HG03045 (cell line): Measurements from ENCODE around the gene TMC2.

ENCODE experiments used
- ATAC-seq: cut with Tn5 transposase; IDR thresholded peaks from one replicate; pipeline ENCODE4 v1.9.1; 2021; ENCODE audit warnings: mild to moderate bottlenecking, moderate library complexity; ENCODE audit not compliant: unreplicated experiment

Gene TMC2

GRCh38 chr20:2619337-2619736 is 83.0 kb downstream of the TMC2 start:
- no peak for ATAC-seq

DNA sequence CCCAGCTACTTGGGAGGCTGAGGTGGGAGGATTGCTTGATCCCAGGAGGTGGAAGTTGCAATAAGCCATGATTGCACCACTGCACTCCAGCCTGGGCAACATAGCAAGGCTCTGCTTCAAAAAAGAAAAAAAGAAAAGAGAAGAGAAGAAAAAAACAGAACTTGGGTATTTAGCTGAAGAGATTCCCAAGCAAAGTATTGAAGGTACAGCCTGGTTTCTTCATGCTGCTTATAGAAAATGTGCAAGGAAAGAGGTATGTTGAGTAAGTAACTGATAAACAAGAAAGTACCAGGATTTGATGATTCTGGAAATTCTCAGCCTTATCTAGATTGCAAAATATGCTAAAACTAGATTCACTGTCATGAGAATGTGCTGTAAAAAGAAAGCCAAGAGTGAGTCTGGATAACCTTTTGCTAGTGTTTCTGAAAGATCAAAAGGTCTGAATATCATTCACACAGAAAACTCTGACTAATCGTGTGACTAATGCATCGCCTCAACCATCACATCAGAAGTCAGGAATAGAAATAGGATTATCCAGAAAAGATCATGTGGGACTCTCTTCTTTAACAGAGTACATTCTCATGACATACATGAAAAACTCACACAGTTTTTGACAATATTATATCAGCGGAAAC is 83.7 kb downstream of the TMC2 start:
- ATAC-seq = no peak

GRCh38 chr20:2624190-2624589 is 87.8 kb downstream of the TMC2 start:
- no peak for ATAC-seq

GRCh38 chr20:2625062-2625461 is 88.7 kb downstream of the TMC2 start:
- ATAC-seq = no peak

DNA sequence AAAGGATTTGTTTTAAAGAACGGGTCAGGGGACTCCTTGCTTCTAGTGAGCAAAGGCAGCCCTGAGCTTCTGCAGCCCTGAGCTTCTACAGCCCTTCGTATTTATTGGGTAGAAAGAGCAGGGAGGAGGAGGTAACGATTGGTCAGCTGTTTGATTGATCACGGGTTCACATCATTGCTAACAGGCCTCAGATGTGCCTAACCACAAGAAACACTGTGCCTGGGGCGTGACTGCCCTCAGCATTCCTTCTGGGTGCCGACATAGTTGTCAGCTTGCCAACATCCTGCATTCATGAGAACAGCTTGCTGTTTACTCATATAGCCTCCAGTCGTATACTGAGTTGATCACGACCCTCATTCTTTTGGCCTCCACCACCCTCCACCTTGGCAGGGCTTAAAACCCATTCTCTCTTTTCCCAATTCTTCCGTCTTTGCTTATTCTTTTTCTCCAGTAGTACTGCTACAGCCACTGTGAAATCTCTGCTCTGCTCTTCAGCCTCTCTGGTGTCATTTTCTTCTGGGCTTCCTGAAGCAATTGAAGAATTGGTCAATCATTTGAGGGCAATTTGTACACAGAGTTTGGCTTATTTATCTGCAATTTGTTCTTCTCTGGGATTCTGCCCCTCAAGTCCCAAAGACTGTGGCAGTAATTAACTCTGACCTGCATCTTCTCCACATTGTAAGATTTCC is 90.6 kb downstream of the TMC2 start:
- ATAC-seq = no peak

GRCh38 chr20:2631228-2631627 is 94.9 kb downstream of the TMC2 start:
- ATAC-seq = no peak

- no peak for ATAC-seq
These were observed 97.0 kb downstream of the TMC2 start for GRCh38 chr20:2633381-2633780.

- no peak for ATAC-seq
These were observed 100.9 kb downstream of the TMC2 start for GRCh38 chr20:2637246-2637645.

DNA sequence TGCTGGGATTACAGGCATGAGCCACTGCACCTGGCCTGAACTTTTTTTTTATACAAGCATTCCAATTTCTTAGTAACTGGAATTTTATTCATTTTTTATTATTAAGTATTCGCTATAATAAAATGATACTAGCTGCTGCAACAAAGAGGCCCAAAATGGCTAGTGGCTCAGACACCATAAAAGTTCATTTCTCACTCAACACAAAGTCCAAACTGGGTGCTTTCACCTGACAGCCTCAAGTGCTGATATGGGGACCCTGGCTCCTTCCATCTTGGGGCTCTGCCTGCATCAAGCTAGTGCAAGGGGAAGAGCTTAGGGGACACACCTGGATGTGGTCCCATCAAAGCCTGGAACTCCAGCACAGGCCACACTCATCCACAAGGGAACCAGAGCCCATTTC is 103.9 kb downstream of the TMC2 start:
- no peak for ATAC-seq

- ATAC-seq = no peak
These were observed 104.5 kb downstream of the TMC2 start for GRCh38 chr20:2640899-2641298.

DNA sequence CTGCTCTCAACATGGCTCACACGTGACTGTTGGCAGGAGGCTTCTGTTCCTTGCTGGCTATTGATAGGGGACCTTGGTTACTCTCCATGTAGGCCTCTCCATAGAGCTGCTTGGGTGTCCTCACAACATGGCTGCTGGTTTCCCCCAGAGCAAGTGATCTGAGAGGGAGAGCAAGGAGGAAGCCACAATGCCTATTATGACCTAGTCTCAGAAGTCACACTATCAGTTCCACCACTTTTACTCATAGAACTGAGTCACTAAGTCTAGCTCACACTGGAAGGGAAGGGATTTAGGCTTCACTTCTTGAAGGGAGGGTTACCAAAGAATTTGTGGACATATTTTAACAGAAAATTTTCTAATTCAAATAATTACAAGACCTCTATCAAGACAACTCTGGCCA is 107.3 kb downstream of the TMC2 start:
- ATAC-seq = no peak

GRCh38 chr20:2651772-2652723 is 115.7 kb downstream of the TMC2 start, which contains the start of gene NOP56:
TSS of gene NOP56 (plus strand) at chr20:2652632. CDS start at chr20:2652661, 29 bp downstream.
- ATAC-seq = peak; percentile 88

- peak; percentile 47 for ATAC-seq
These were observed 116.6 kb downstream of the TMC2 start for GRCh38 chr20:2652724-2653555.

DNA sequence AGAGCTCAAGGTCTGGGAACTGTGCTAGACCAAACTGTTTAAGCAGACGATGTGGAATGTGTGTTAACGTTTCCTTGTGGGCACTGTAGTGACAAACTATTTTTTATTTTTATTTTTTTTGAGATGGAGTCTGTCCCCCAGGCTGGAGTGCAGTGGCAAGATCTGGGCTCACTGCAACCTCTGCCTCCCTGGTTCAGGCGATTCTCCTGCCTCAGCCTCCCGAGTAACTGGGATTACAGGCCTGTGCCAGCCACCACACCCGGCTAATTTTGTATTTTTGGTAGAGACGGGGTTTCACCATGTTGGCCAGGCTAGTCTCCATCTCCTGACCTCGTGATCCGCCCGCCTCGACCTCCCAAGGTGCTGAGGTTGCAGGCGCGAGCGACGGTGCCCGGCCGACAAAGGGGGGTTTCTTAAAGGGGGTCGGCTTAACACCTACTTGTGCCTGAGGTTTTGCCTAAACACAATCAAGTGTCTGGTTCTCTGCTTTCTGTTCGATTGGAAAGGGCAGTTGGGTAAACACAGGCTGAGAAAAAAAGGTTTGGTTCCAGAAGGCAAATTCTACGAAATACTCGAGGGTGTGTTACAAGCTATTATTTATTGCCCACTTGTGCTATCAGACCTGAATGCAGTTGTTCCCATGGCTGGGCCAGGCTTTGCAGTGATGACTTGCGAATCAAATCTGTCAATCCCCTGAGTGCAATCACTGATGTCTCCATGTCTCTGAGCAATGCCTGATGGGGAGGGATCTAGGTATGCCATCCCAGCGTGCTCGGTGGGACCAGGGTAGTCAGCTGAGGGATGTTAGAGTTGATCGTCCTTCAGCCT is 117.4 kb downstream of the TMC2 start:
- no peak for ATAC-seq

DNA sequence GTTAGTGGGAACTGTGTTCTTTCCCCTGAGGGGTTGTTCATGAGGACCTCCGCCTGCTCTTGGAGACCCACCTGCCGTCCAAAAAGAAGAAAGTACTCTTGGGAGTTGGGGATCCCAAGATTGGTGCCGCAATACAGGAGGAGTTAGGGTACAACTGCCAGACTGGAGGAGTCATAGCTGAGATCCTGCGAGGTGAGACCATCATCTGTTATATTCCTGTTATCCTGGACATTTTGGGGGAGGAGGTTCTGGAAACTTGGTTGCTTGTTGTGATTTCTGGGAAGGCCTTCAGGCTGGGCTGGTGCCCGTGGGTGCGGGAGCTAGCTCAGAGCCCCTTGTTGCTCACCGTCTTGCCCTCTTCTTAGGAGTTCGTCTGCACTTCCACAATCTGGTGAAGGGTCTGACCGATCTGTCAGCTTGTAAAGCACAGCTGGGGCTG is 118.0 kb downstream of the TMC2 start:
- ATAC-seq = no peak

DNA sequence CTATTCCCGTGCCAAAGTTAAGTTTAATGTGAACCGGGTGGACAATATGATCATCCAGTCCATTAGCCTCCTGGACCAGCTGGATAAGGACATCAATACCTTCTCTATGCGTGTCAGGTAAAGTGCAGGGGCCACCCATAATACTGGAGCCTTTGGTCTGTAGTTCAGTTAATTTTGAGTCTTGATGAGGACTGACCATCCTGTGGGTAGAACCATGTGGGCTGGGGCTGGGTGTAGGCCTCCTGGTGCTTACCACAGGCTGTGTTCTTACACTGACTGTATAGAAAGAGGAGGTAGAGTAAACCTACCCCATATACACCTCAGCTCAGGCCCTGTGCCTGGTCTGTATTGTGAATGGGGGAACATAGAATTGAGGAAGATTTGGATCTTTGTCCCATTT is 118.5 kb downstream of the TMC2 start:
- no peak for ATAC-seq

- no peak for ATAC-seq
These were observed 119.2 kb downstream of the TMC2 start for GRCh38 chr20:2655331-2656116.

- no peak for ATAC-seq
These were observed 120.2 kb downstream of the TMC2 start for GRCh38 chr20:2656471-2657117.
